WTC11 (cell line): Measurements from ENCODE around the gene NR0B1. TPM values are rescaled to one million over a fixed set of nuclear protein-coding genes. Genes with fewer than 3 reads are reported as not detected.

Experiments
- ATAC-seq: fragments of 200-7000 bp; cut with Tn5 transposase; 2 replicates; pipeline ENCODE4 v1.10.0; 2021; ENCODE audit warnings: mild to moderate bottlenecking, moderate library complexity
- CTCF ChIA-PET: fragments of 300-600 bp; sonication (Branson Sonifier 250); formaldehyde crosslinking; loops from one replicate; lab custom pipeline; 2021; ENCODE audit warnings: antibody characterized with exemption; lab: Charles Lee
- POLR2A ChIA-PET: fragments of 350-600 bp; sonication (Branson Sonifier 250); formaldehyde crosslinking; loops from one replicate; lab custom pipeline; 2021; ENCODE audit warnings: antibody characterized with exemption; lab: Charles Lee
- DNase-seq: peaks from one replicate; pipeline ENCODE4 v3.0.0; 2021; ENCODE audit warnings: low spot score
- H3K27ac Mint-ChIP-seq: 2 replicates; pipeline ENCODE4 v1.8.0; 2021; ENCODE audit warnings: mixed read lengths
- H3K27me3 Mint-ChIP-seq: 2 replicates; pipeline ENCODE4 v1.8.0; 2021; ENCODE audit warnings: low read depth, mild to moderate bottlenecking, moderate library complexity, mixed read lengths
- H3K36me3 Mint-ChIP-seq: 2 replicates; pipeline ENCODE4 v1.8.0; 2021; ENCODE audit warnings: mixed read lengths
- H3K4me1 Mint-ChIP-seq: 2 replicates; pipeline ENCODE4 v1.8.0; 2022; ENCODE audit warnings: mixed read lengths
- H3K4me3 Mint-ChIP-seq: 2 replicates; pipeline ENCODE4 v1.8.0; 2021; ENCODE audit warnings: mild to moderate bottlenecking, moderate library complexity, mixed read lengths
- H3K9me3 Mint-ChIP-seq: 2 replicates; pipeline ENCODE4 v1.8.0; 2021; ENCODE audit warnings: mixed read lengths
- CBFB ChIP-seq: sonication (generic); formaldehyde crosslinking; IDR thresholded peaks from 2 replicates; pipeline ENCODE4 v1.8.1; 2022; ENCODE audit warnings: mild to moderate bottlenecking, low read depth, missing genetic modification reagents
- ELF4 ChIP-seq: sonication (generic); formaldehyde crosslinking; IDR thresholded peaks from 2 replicates; pipeline ENCODE4 v1.8.1; 2022; ENCODE audit warnings: low read depth, mild to moderate bottlenecking, moderate library complexity, missing genetic modification reagents
- ESRRA ChIP-seq: sonication (generic); formaldehyde crosslinking; IDR thresholded peaks from 2 replicates; pipeline ENCODE4 v1.8.1; 2022; ENCODE audit warnings: mild to moderate bottlenecking, missing genetic modification reagents, borderline replicate concordance
- FOXJ3 ChIP-seq: sonication (generic); formaldehyde crosslinking; IDR thresholded peaks from 2 replicates; pipeline ENCODE4 v1.9.0; 2021; ENCODE audit warnings: missing genetic modification reagents, mild to moderate bottlenecking, borderline replicate concordance
- GTF2I ChIP-seq: fragments of 250-450 bp; sonication (Bioruptor Pico); conservative IDR thresholded peaks from 2 replicates; pipeline ENCODE4 v1.4.0; 2021; ENCODE audit warnings: mild to moderate bottlenecking
- IRF2 ChIP-seq: sonication (generic); formaldehyde crosslinking; IDR thresholded peaks from 2 replicates; pipeline ENCODE4 v1.8.0; 2022; ENCODE audit warnings: low read depth, missing genetic modification reagents, borderline replicate concordance
- KAT7 ChIP-seq: sonication (generic); formaldehyde crosslinking; IDR thresholded peaks from 2 replicates; pipeline ENCODE4 v1.8.1; 2023; ENCODE audit warnings: missing genetic modification reagents, mild to moderate bottlenecking, borderline replicate concordance
- MLX ChIP-seq: sonication (generic); formaldehyde crosslinking; IDR thresholded peaks from 2 replicates; pipeline ENCODE4 v1.8.1; 2023; ENCODE audit warnings: mild to moderate bottlenecking, missing genetic modification reagents, moderate library complexity
- NFYB ChIP-seq: sonication (generic); formaldehyde crosslinking; conservative IDR thresholded peaks from 2 replicates; pipeline ENCODE4 v1.8.0; 2022; ENCODE audit warnings: low read depth, missing genetic modification reagents
- NR3C1 ChIP-seq: sonication (generic); formaldehyde crosslinking; conservative IDR thresholded peaks from 2 replicates; pipeline ENCODE4 v1.8.1; 2023; ENCODE audit warnings: low read depth, mild to moderate bottlenecking, missing genetic modification reagents
- OVOL2 ChIP-seq: fragments of 250-450 bp; sonication (Bioruptor Pico); IDR thresholded peaks from 2 replicates; pipeline ENCODE4 v1.9.0; 2021; ENCODE audit warnings: mild to moderate bottlenecking, borderline replicate concordance
- SMAD4 ChIP-seq: sonication (generic); formaldehyde crosslinking; IDR thresholded peaks from 2 replicates; pipeline ENCODE4 v1.8.0; 2022; ENCODE audit warnings: mild to moderate bottlenecking, missing genetic modification reagents
- TCF7 ChIP-seq: sonication (generic); formaldehyde crosslinking; IDR thresholded peaks from 2 replicates; pipeline ENCODE4 v1.8.0; 2022; ENCODE audit warnings: mild to moderate bottlenecking, low read depth, missing genetic modification reagents, moderate library complexity
- TEAD1 ChIP-seq: sonication (generic); formaldehyde crosslinking; IDR thresholded peaks from 2 replicates; pipeline ENCODE4 v1.8.0; 2022; ENCODE audit warnings: mild to moderate bottlenecking, missing genetic modification reagents
- USF1 ChIP-seq: sonication (generic); formaldehyde crosslinking; IDR thresholded peaks from 2 replicates; pipeline ENCODE4 v1.8.0; 2022; ENCODE audit warnings: mild to moderate bottlenecking, missing genetic modification reagents
- ZNF219 ChIP-seq: sonication (generic); formaldehyde crosslinking; IDR thresholded peaks from 2 replicates; pipeline ENCODE4 v1.8.0; 2023; ENCODE audit warnings: missing genetic modification reagents, mild to moderate bottlenecking, borderline replicate concordance
- ZNF416 ChIP-seq: fragments of 250-450 bp; sonication (Bioruptor Pico); IDR thresholded peaks from 2 replicates; pipeline ENCODE4 v1.9.0; 2021; ENCODE audit warnings: mild to moderate bottlenecking, inconsistent platforms
- ZSCAN18 ChIP-seq: fragments of 250-450 bp; sonication (Bioruptor Pico); IDR thresholded peaks from 2 replicates; pipeline ENCODE4 v2.1.2; 2022; ENCODE audit warnings: mild to moderate bottlenecking, moderate library complexity
- total RNA-seq: library from RNA; stranded (reverse); gene quantifications from 3 replicates; pipeline ENCODE4 v1.2.3, GENCODE V29; 2021
- TF ChIP-seq, protein P1 (sequence below): sonication (generic); formaldehyde crosslinking; conservative IDR thresholded peaks from 2 replicates; pipeline ENCODE4 v1.8.1; 2023; ENCODE audit warnings: mild to moderate bottlenecking, low read depth, missing genetic modification reagents, moderate library complexity
- TF ChIP-seq, protein P2 (sequence below): sonication (generic); formaldehyde crosslinking; IDR thresholded peaks from 2 replicates; pipeline ENCODE4 v1.8.0; 2023; ENCODE audit warnings: mild to moderate bottlenecking, missing genetic modification reagents

Gene NR0B1
- total RNA-seq, 1 experiment from 2014 or later, result 0.20 TPM

DNA sequence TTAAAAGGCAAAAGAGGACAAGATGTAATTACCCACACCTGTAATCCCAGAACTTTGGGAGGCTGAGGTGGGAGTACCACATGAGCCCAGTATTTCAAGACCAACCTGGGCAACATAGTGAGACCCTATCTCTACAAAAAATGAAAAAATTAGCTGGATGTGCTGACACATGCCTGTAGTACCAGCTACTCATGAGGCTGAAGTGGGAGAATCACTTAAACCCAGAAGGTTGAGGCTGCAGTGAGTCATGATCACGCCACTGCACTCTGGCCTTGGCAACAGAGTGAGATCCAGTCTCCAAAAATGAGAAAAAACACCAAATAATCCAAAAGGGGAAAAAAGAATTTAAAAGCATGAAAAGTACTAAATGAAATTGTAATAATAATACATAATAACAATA, 30.8 kb downstream of the NR0B1 start:
- CTCF ChIA-PET, result no interaction called here
- no peak overlapping the region for H3K4me3 Mint-ChIP-seq
- no peak overlapping the region for H3K27ac Mint-ChIP-seq
- DNase-seq (no peak), ATAC-seq (no peak)
- no peaks in the 10 kb centered on the region for H3K36me3 Mint-ChIP-seq
- TF ChIP-seq ESRRA (CRISPR knock-in tag), result no peak
- TF ChIP-seq ZNF416, result no peak
- TF ChIP-seq IRF2, result no peak
- TF ChIP-seq OVOL2 (CRISPR knock-in tag), result no peak
- H3K9me3 Mint-ChIP-seq, result no peaks in the 10 kb centered on the region
- H3K27me3 Mint-ChIP-seq, result no peaks in the 10 kb centered on the region
- peaks cover 2% of the 10 kb centered on the region; the same call in 1 of the 2 replicates for H3K4me1 Mint-ChIP-seq
- POLR2A ChIA-PET, result no interaction called here

DNA sequence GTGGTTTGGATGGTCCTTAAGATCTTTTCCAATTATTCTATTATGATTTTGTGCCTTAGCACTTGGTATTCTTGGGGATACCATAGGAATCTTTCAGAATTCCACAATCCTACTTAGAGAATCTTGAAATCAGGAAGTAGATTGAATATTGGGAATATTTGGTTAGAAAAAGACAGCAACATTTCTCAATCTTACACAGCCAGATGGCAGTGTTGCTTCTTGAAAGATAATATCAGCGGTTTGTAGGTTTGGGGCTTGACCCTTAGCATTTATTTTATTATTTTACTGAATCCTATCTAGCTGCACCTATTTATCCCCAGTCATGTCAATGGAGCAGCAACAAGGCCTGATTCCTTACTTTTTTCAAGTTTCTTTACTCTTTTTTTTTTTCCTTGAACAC, 33.7 kb downstream of the NR0B1 start:
- Mint-ChIP-seq H3K27ac (no peak overlapping the region), H3K9me3 (no peaks in the 10 kb centered on the region), H3K4me1 (peaks cover 2% of the 10 kb centered on the region; the same call in 1 of the 2 replicates), H3K27me3 (no peaks in the 10 kb centered on the region; the same call in 1 of the 2 replicates), H3K4me3 (no peak overlapping the region)
- ATAC-seq, result no peak
- no peak for DNase-seq
- ChIA-PET CTCF (no interaction called here), POLR2A (no interaction called here)
- TF ChIP-seq USF1, result no peak
- TF ChIP-seq, all 79 proteins: peak for 0
- H3K36me3 Mint-ChIP-seq, result no peaks in the 10 kb centered on the region

DNA sequence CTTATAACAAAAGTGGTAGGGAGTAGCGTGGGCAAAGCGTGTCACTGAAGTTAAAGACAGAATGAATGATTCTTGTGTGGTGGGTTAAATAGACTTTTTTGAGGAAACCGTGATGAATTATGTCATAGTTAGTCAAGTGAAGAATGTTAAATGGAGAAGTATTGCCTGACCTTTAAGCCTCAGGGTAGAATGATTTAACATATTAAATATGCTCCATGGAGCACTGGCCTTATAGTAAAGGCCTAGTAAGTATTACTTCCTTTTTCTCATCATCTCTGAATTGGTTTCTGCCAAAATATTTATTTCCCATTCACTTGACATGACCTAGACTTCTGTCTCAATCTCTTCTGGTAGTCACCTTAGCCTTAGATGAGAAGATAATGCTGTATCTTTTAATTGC, 38.6 kb downstream of the NR0B1 start:
- no peak for TF ChIP-seq TCF7 (CRISPR knock-in tag)
- no peak for TF ChIP-seq MLX (CRISPR knock-in tag)
- TF ChIP-seq CBFB, result no peak
- no peak for TF ChIP-seq FOXJ3
- no peak for TF ChIP-seq ZSCAN18 (CRISPR knock-in tag)
- peaks cover 10% of the 10 kb centered on the region for H3K9me3 Mint-ChIP-seq
- CTCF ChIA-PET, result no interaction called here

DNA sequence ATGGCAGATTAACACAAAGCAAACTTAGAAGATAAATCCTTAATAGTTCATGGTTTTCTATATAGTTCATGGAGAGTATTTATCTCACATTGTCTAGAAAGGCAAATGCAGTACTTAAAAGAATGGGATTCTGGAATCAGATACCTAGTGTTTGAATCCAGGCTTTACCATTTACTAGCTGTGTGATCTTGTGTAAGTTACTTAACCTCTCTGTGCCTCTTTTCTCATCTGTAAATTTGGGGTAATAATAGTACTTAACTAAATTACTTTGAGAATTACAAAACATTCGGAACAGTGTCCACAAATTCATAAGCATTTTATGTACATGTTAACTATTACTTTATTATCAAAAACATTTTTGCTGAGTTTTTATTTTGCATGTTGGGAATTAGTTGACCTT, 46.4 kb downstream of the NR0B1 start:
- H3K36me3 Mint-ChIP-seq, result no peaks in the 10 kb centered on the region
- POLR2A ChIA-PET, result no interaction called here
- H3K9me3 Mint-ChIP-seq, result peaks cover 4% of the 10 kb centered on the region; the same call in 1 of the 2 replicates
- CTCF ChIA-PET, result no interaction called here
- H3K4me1 Mint-ChIP-seq, result no peaks in the 10 kb centered on the region
- DNase-seq, result no peak
- H3K4me3 Mint-ChIP-seq, result no peak overlapping the region
- H3K27ac Mint-ChIP-seq, result no peak overlapping the region
- no peaks in the 10 kb centered on the region for H3K27me3 Mint-ChIP-seq
- no peak for ATAC-seq
- no peak for TF ChIP-seq CBFB
- TF ChIP-seq SMAD4 (CRISPR knock-in tag), result no peak
- TF ChIP-seq NFYB (CRISPR knock-in tag), result no peak
- TF ChIP-seq USF1, result no peak
- no peak for TF ChIP-seq TEAD1 (CRISPR knock-in tag)
- no peak for TF ChIP-seq ZNF219 (CRISPR knock-in tag)
- no peak for TF ChIP-seq GTF2I (CRISPR knock-in tag)
- no peak for TF ChIP-seq NR3C1
- no peak for TF ChIP-seq KAT7 (CRISPR knock-in tag)
- TF ChIP-seq, protein P1, sequence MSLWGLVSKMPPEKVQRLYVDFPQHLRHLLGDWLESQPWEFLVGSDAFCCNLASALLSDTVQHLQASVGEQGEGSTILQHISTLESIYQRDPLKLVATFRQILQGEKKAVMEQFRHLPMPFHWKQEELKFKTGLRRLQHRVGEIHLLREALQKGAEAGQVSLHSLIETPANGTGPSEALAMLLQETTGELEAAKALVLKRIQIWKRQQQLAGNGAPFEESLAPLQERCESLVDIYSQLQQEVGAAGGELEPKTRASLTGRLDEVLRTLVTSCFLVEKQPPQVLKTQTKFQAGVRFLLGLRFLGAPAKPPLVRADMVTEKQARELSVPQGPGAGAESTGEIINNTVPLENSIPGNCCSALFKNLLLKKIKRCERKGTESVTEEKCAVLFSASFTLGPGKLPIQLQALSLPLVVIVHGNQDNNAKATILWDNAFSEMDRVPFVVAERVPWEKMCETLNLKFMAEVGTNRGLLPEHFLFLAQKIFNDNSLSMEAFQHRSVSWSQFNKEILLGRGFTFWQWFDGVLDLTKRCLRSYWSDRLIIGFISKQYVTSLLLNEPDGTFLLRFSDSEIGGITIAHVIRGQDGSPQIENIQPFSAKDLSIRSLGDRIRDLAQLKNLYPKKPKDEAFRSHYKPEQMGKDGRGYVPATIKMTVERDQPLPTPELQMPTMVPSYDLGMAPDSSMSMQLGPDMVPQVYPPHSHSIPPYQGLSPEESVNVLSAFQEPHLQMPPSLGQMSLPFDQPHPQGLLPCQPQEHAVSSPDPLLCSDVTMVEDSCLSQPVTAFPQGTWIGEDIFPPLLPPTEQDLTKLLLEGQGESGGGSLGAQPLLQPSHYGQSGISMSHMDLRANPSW (CRISPR knock-in tag), result no peak
- TF ChIP-seq, protein P2, sequence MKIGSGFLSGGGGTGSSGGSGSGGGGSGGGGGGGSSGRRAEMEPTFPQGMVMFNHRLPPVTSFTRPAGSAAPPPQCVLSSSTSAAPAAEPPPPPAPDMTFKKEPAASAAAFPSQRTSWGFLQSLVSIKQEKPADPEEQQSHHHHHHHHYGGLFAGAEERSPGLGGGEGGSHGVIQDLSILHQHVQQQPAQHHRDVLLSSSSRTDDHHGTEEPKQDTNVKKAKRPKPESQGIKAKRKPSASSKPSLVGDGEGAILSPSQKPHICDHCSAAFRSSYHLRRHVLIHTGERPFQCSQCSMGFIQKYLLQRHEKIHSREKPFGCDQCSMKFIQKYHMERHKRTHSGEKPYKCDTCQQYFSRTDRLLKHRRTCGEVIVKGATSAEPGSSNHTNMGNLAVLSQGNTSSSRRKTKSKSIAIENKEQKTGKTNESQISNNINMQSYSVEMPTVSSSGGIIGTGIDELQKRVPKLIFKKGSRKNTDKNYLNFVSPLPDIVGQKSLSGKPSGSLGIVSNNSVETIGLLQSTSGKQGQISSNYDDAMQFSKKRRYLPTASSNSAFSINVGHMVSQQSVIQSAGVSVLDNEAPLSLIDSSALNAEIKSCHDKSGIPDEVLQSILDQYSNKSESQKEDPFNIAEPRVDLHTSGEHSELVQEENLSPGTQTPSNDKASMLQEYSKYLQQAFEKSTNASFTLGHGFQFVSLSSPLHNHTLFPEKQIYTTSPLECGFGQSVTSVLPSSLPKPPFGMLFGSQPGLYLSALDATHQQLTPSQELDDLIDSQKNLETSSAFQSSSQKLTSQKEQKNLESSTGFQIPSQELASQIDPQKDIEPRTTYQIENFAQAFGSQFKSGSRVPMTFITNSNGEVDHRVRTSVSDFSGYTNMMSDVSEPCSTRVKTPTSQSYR, result no peak
- no peak for TF ChIP-seq ELF4 (CRISPR knock-in tag)
- TF ChIP-seq MLX (CRISPR knock-in tag), result no peak

More for the DNA sequence above, 38.6 kb downstream of the NR0B1 start:
- Mint-ChIP-seq H3K27ac (no peak overlapping the region), H3K4me3 (no peak overlapping the region), H3K27me3 (no peaks in the 10 kb centered on the region; the same call in 1 of the 2 replicates), H3K4me1 (peaks cover 2% of the 10 kb centered on the region; the same call in 1 of the 2 replicates), H3K36me3 (no peaks in the 10 kb centered on the region)
- POLR2A ChIA-PET, result no interaction called here
- ATAC-seq (no peak), DNase-seq (no peak)
